HepG2 (cell line): ENCODE data around the gene ZNF524. TPM values are rescaled to one million over a fixed set of nuclear protein-coding genes. Genes with fewer than 3 reads are reported as not detected.
A peak's percentile ranks its signal among the peaks of the same experiment; 100 is the strongest.

Experiments used
- BORCS8-MEF2B ChIP-seq: sonication (generic); formaldehyde crosslinking; IDR thresholded peaks from 2 replicates; pipeline ENCODE4 v1.8.0; 2022; ENCODE audit warnings: mild to moderate bottlenecking, missing genetic modification reagents
- CSRNP2 ChIP-seq: sonication (generic); formaldehyde crosslinking; conservative IDR thresholded peaks from 2 replicates; pipeline ENCODE4 v1.8.0; 2022; ENCODE audit warnings: low read depth, missing genetic modification reagents
- E2F1 ChIP-seq: sonication (generic); formaldehyde crosslinking; IDR thresholded peaks from 2 replicates; pipeline ENCODE4 v1.5.0; 2020; ENCODE audit warnings: missing genetic modification reagents
- ELF3 ChIP-seq: IDR thresholded peaks from 2 replicates; pipeline ENCODE4 v1.6.1; 2016; ENCODE audit warnings: missing genetic modification reagents, missing compliant biosample characterization
- HMGA1 ChIP-seq: sonication (generic); formaldehyde crosslinking; conservative IDR thresholded peaks from 2 replicates; pipeline ENCODE4 v1.4.0; 2020; ENCODE audit warnings: missing genetic modification reagents
- MNT ChIP-seq: fragments of 450-650 bp; IDR thresholded peaks from 2 replicates; pipeline ENCODE4 v1.6.1; 2016
- NKX3-1 ChIP-seq: sonication (generic); formaldehyde crosslinking; IDR thresholded peaks from 2 replicates; pipeline ENCODE4 v1.5.0; 2020; ENCODE audit warnings: missing genetic modification reagents
- TRAFD1 ChIP-seq: sonication (generic); formaldehyde crosslinking; IDR thresholded peaks from 2 replicates; pipeline ENCODE4 v1.5.1; 2020; ENCODE audit warnings: missing genetic modification reagents, mild to moderate bottlenecking, borderline replicate concordance
- ZNF138 ChIP-seq: sonication (generic); formaldehyde crosslinking; IDR thresholded peaks from 2 replicates; pipeline ENCODE4 v1.5.0; 2020; ENCODE audit warnings: mild to moderate bottlenecking, low read depth, missing genetic modification reagents
- ZNF260 ChIP-seq: sonication (generic); formaldehyde crosslinking; IDR thresholded peaks from 2 replicates; pipeline ENCODE4 v1.4.0; 2020; ENCODE audit warnings: missing genetic modification reagents, low read depth, mild to moderate bottlenecking, borderline replicate concordance
- ZNF503 ChIP-seq: sonication (generic); formaldehyde crosslinking; IDR thresholded peaks from 2 replicates; pipeline ENCODE4 v1.4.0; 2020; ENCODE audit warnings: missing genetic modification reagents
- ZNF546 ChIP-seq: sonication (generic); formaldehyde crosslinking; conservative IDR thresholded peaks from 2 replicates; pipeline ENCODE4 v1.8.1; 2023; ENCODE audit warnings: mild to moderate bottlenecking, missing genetic modification reagents
- ZNF609 ChIP-seq: sonication (generic); formaldehyde crosslinking; IDR thresholded peaks from 2 replicates; pipeline ENCODE4 v1.4.0; 2020; ENCODE audit warnings: mild to moderate bottlenecking, missing genetic modification reagents, borderline replicate concordance
- ZNF616 ChIP-seq: sonication (generic); formaldehyde crosslinking; IDR thresholded peaks from 2 replicates; pipeline ENCODE4 v1.5.0; 2020; ENCODE audit warnings: low read depth, mild to moderate bottlenecking, missing genetic modification reagents
- ZNF768 ChIP-seq: sonication (generic); formaldehyde crosslinking; IDR thresholded peaks from 2 replicates; pipeline ENCODE4 v1.4.0; 2020; ENCODE audit warnings: missing genetic modification reagents
- polyA plus RNA-seq, 8 experiments: library from polyadenylated mRNA; depleted of rRNA in 3 of 8; stranded (reverse) in 7 of 8; unstranded in 1 of 8; fragments of >200 nt; fragmentation: Illumina TruSeq in 4 of 8; extraction: Trizol in 4 of 8; gene quantifications; 2 replicates each; pipeline versions ENCODE4 v1.2.1 to v1.2.3, GENCODE V29; 2011 to 2016; ENCODE audit warnings: low read depth in 4 of 8, missing spikeins in 1 of 8, mixed read lengths in 1 of 8; ENCODE audit not compliant: insufficient read depth in 1 of 8
- total RNA-seq, 5 experiments: library from RNA; depleted of rRNA; stranded (reverse); fragments of >200 nt; fragmentation: Illumina TruSeq; extraction: Trizol; gene quantifications; 2 replicates each; pipeline ENCODE4 v1.2.3, GENCODE V29; 2016; ENCODE audit warnings: low read depth in 1 of 5

ZNF524 gene
- total and polyA plus RNA-seq, 2 of the 13 experiments (the other 11 are each of a cell fraction or from before 2014, with no cell fraction given): 3.2 to 4.6 TPM

GRCh38 chr19:55598719-55599467, 1.2 kb upstream of the ZNF524 start (continued):
- TF ChIP-seq ELF3 (CRISPR knock-in tag) (no peak), E2F1 (CRISPR knock-in tag) (no peak), ZNF768 (peak; percentile 42; the same call in 1 of the 2 replicates), BORCS8-MEF2B (CRISPR knock-in tag) (peak; percentile 36; the same call in 1 of the 2 replicates), TRAFD1 (CRISPR knock-in tag) (no peak), ZNF138 (CRISPR knock-in tag) (0 out of 2 replicates have a peak, but pooled peaks have one; percentile 55), HMGA1 (CRISPR knock-in tag) (no peak), ZNF609 (CRISPR knock-in tag) (no peak; the same call in 1 of the 2 replicates), ZNF616 (CRISPR knock-in tag) (no peak), ZNF546 (CRISPR knock-in tag) (no peak), ZNF503 (CRISPR knock-in tag) (no peak), CSRNP2 (no peak), MNT (0 out of 2 replicates have a peak, but pooled peaks have one; percentile 21), ZNF260 (CRISPR knock-in tag) (no peak), NKX3-1 (no peak)
